ENCODE results near the gene IRX5.

Gene IRX5

DNA sequence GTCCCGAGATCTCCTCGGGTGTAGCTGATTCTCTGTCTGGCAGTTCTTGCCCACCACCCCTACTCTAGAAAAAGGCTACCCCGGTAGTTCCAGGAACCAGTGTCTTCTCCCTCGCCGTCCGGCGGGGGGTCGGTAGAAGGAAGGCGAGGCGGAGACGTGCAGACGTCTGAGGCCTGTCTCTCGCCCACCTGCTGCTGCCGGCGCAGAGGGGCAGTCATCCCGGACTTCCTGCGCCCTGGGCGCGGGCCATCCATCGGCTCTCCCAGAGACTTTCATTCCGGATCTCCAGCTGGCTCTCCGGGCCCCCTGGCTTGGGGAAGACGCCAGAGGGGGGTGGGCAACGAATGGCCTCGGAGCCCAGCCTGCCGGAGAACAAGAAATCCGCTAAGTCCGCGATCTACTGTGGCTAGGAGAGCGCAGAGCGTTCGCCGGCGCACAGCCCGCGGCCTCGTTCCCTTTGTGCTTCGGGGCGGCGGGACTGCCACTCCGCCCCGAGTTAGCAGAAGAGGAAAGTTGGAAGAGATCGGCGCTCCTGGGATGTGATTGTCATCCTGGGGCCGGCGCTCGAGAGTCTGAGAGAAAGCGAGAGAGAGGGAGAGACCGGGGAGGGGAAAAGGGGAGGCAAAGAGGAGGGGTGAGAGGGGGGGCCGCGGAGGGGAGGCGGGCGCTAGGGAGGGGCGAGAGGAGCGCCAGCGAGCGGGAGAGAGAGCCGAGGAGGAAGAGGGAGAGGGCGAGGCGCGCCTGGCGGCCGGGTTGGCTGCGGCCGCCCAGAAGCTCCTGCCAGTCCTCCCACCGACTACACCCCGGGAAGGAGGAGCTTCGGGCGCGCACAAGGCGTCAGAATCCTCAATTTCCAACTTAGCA, at the start of gene IRX5:
TSS of gene IRX5 (plus strand) at position 861 of the 864 bp plus-strand sequence. CDS start 334 bp downstream, outside the sequence.
- peak; percentile 64 for DNase-seq
- H3K27me3 Mint-ChIP-seq = peaks cover 81% of the 10 kb centered on the region

DNA sequence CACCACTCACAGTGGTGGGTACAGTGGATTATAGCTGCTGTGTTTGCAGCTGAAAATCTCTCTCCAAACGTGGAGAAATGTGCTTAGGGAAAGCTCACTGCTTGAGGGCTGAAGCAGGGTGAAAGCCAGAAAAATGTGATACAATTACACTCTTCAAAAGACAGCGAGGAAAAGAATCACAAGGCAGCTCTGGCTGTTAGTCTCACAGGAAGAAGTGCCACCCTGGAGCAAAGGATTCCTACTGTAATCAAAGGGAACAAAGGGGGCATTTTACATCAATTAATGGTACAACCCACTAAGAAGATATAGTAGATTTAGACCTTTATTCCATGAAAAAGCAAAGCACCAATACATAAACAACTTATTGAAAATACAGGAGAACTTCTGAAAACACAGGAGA, 48.1 kb upstream of the IRX5 start:
- H3K4me1 Mint-ChIP-seq (ENCODE audit: low read depth) = no peaks in the 10 kb centered on the region
- peaks cover 16% of the 10 kb centered on the region for H3K27me3 Mint-ChIP-seq
- no peak overlapping the region for H3K4me3 Mint-ChIP-seq
- DNase-seq = no peak
- H3K9me3 Mint-ChIP-seq = peaks cover 6% of the 10 kb centered on the region
- H3K27ac Mint-ChIP-seq = no peak overlapping the region
- H3K36me3 Mint-ChIP-seq (ENCODE audit: low read depth) = no peaks in the 10 kb centered on the region

More for the DNA sequence above, at the start of gene IRX5:
- Mint-ChIP-seq H3K9me3 (peaks cover 6% of the 10 kb centered on the region), H3K27ac (peak within 1 kb of the TSS; percentile 69), H3K4me3 (peak within 1 kb of the TSS; percentile 77), H3K36me3 (ENCODE audit: low read depth) (peaks cover 5% of the 10 kb centered on the region), H3K4me1 (ENCODE audit: low read depth) (peaks cover 35% of the 10 kb centered on the region)

DNA sequence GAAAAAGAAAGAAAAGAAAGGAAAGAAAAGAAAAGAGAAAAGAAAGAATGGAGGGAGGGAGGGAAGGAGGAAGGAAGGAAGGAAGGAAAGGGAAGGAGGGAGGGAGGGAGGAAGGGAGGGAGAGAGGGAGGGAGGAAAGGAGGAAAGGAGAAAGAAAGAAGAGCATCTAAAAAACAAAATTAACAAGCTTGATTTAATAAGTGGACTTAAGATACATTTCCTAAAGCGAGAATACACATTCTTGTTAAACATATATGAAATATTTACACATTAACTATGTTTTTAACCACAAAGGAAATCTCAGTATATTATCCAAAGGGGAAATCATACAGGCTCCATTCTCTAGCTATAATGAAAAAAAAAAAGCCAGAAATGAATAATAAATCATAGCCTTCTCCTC, 47.3 kb upstream of the IRX5 start:
- no peak overlapping the region for H3K27ac Mint-ChIP-seq
- no peak for DNase-seq
- H3K4me3 Mint-ChIP-seq = no peak overlapping the region
- peaks cover 6% of the 10 kb centered on the region for H3K9me3 Mint-ChIP-seq
- H3K27me3 Mint-ChIP-seq = peaks cover 15% of the 10 kb centered on the region
- no peaks in the 10 kb centered on the region for H3K4me1 Mint-ChIP-seq (ENCODE audit: low read depth)
- no peaks in the 10 kb centered on the region for H3K36me3 Mint-ChIP-seq (ENCODE audit: low read depth)

DNA sequence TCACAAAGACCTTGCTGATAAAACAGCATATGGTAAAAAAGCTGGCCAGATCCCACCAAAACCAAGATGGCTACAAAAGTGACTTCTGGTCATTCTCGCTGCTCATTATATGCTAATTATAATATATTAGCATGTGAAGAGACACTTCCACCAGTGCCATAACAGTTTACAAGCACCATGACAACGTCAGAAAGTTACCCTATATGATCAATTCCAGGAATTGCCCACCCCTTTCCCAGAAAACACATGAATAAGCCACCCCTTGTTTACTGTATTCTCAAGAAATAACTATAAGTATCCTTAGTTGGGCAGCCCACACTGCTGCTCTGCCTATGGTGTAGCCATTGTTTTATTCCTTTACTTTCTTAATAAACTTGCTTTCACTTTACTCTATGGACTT, 44.6 kb upstream of the IRX5 start:
- Mint-ChIP-seq H3K4me3 (no peak overlapping the region), H3K9me3 (peaks cover 3% of the 10 kb centered on the region), H3K36me3 (ENCODE audit: low read depth) (no peaks in the 10 kb centered on the region), H3K27ac (no peak overlapping the region), H3K4me1 (ENCODE audit: low read depth) (no peaks in the 10 kb centered on the region), H3K27me3 (peaks cover 8% of the 10 kb centered on the region)
- no peak for DNase-seq

DNA sequence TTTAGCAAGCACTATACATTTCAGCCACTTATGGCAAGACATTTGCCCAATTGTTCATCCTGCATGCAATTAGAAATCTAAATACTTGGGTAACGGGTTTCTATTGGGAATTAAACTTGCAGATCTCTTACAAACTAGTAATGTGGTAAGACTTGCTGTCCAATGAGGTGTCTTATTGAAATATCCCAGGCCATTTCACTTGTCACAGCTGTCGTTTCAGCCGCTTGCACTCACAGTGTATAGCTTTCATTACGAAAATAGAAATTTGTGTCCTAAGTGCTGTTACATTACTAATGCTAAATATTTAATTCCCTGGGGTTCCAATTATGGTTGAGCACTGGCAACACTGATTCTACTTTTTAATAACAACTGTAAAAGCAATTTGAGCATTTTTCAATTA, 40.3 kb upstream of the IRX5 start:
- Mint-ChIP-seq H3K27me3 (peaks cover 5% of the 10 kb centered on the region), H3K9me3 (peaks cover 2% of the 10 kb centered on the region), H3K4me3 (no peak overlapping the region), H3K4me1 (ENCODE audit: low read depth) (no peaks in the 10 kb centered on the region), H3K27ac (no peak overlapping the region), H3K36me3 (ENCODE audit: low read depth) (no peaks in the 10 kb centered on the region)
- no peak for DNase-seq

DNA sequence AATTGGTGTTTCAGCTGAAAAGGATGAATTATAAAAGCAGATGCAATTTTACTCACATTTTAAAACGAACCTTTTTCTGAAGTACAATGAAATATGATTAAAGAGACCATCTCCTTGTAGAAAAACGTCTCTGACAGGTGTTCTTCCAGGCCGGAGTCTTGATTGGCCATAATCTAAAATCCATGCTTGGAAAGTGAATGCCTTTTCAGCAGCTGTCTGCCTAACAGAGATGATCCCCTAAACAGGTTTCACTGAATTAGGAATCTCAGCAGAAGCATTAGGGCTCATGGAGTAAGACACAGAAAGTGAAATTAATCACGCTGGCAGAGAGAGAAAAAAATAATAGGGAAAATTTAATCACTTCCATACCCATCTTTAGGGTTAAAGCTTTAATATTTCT, 39.3 kb upstream of the IRX5 start:
- no peak for DNase-seq
- Mint-ChIP-seq H3K4me1 (ENCODE audit: low read depth) (no peaks in the 10 kb centered on the region), H3K9me3 (peaks cover under 1% of the 10 kb centered on the region), H3K27me3 (peaks cover 5% of the 10 kb centered on the region), H3K36me3 (ENCODE audit: low read depth) (no peaks in the 10 kb centered on the region), H3K4me3 (no peak overlapping the region), H3K27ac (no peak overlapping the region)

DNA sequence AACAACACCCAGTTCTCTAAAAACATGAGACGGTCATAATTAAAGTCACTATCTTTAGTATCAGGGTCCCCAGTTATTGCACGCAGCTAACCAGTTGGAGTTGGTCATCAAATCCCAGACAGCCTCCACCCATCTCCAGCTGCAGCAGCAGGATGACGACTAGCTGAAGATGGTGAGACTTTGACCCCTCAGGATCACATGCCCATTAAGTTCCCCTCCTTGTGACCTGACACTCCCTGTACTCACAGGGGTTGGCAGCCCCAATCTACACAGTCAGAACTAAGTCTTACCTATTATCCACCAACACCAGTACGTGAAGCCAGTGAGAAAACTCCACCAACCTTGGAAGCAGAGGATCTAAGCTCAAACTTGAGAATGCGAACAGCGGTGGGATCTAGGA, 37.7 kb upstream of the IRX5 start:
- no peaks in the 10 kb centered on the region for H3K4me1 Mint-ChIP-seq (ENCODE audit: low read depth)
- no peaks in the 10 kb centered on the region for H3K9me3 Mint-ChIP-seq
- DNase-seq = no peak
- H3K36me3 Mint-ChIP-seq (ENCODE audit: low read depth) = no peaks in the 10 kb centered on the region
- H3K27me3 Mint-ChIP-seq = peaks cover 2% of the 10 kb centered on the region
- H3K27ac Mint-ChIP-seq = no peak overlapping the region
- no peak overlapping the region for H3K4me3 Mint-ChIP-seq

DNA sequence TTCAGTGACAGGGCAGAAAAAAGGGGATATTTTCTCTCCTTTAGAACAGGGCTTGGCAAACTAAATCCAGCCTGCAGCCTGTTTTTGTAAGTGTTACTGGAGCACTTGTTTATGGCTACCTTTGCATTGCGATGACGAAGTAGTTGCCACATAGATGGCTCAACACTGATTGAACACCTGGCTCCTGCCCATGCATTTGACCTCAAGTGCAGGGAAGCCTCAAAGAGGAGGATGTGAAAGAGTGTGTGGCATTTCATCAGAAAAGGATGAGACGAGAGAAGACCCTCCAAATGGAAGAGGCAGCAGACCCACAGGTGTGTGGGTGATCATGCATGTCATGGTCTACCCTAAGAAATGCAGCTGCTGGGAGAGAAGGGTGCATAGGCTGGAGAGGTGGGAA, 32.7 kb upstream of the IRX5 start:
- no peak overlapping the region for H3K4me3 Mint-ChIP-seq
- DNase-seq = no peak
- H3K27ac Mint-ChIP-seq = no peak overlapping the region
- peaks cover 10% of the 10 kb centered on the region for H3K27me3 Mint-ChIP-seq
- H3K4me1 Mint-ChIP-seq (ENCODE audit: low read depth) = no peaks in the 10 kb centered on the region
- peaks cover 10% of the 10 kb centered on the region for H3K9me3 Mint-ChIP-seq
- H3K36me3 Mint-ChIP-seq (ENCODE audit: low read depth) = no peaks in the 10 kb centered on the region

DNA sequence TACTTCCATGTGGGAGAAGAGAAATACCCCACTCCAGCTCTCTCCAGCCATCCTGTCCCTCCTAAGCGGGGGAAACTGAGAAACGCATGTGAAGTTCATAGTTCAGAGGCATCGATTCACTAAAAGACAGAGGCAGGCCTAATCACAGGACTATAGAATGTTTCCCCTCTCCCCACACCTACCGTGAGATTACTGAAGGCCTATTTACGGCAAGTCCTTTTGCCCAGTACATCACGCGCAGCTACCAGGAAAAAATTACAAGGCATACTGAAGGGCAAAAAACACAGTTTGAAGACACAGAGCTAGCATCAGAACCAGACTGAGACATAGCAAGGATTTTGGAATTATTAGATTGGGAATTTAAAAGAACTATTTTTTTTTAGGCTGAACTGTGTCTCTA, 29.1 kb upstream of the IRX5 start:
- Mint-ChIP-seq H3K9me3 (peaks cover 15% of the 10 kb centered on the region), H3K27ac (no peak overlapping the region), H3K36me3 (ENCODE audit: low read depth) (no peaks in the 10 kb centered on the region)

DNA sequence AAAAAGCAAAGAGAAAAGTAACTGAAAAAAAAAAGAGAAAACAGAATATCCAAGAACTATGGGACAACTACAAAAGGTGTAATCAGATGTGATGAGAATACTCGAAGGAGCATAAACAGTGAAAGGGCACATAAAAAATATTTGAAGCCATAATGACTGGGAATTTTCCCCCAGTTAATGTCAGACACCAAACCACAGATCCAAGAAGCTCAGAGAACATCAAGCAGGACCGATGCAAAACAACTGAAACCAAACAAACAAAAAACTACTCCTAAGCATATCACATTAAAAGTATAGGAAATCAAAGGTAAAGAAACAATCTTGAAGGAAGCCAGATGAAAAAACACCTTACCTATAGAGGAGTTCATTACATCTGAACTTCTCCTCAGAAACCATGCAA, 27.6 kb upstream of the IRX5 start:
- no peaks in the 10 kb centered on the region for H3K4me1 Mint-ChIP-seq (ENCODE audit: low read depth)

More for the DNA sequence above, 29.1 kb upstream of the IRX5 start:
- peaks cover 21% of the 10 kb centered on the region for H3K27me3 Mint-ChIP-seq
- H3K4me1 Mint-ChIP-seq (ENCODE audit: low read depth) = no peaks in the 10 kb centered on the region
- DNase-seq = no peak
- H3K4me3 Mint-ChIP-seq = no peak overlapping the region

DNA sequence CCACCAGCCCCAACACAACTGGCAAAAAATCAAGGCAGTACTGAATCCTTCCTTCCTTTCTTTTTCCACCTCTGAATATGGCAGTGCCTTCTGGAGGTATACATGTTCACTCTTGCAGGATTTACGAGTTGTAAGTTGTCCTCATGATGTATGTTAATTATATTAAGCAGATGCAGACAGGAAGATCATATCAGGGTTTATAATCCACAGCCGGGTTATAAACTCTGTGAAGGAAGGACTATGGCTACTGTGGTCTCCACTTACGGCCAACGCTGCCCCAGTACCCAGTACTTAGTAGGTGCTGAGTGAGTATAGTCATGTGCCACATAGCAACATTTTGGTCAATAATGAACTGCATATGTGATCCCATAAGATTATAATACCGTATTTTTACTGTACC, 19.6 kb upstream of the IRX5 start:
- H3K27ac Mint-ChIP-seq = no peak overlapping the region
- H3K4me1 Mint-ChIP-seq (ENCODE audit: low read depth) = no peaks in the 10 kb centered on the region
- H3K9me3 Mint-ChIP-seq = no peaks in the 10 kb centered on the region
- H3K36me3 Mint-ChIP-seq (ENCODE audit: low read depth) = no peaks in the 10 kb centered on the region
- no peak for DNase-seq
- no peak overlapping the region for H3K4me3 Mint-ChIP-seq
- peaks cover 27% of the 10 kb centered on the region for H3K27me3 Mint-ChIP-seq

More for the DNA sequence above, 27.6 kb upstream of the IRX5 start:
- Mint-ChIP-seq H3K4me3 (no peak overlapping the region), H3K36me3 (ENCODE audit: low read depth) (no peaks in the 10 kb centered on the region), H3K27me3 (peaks cover 27% of the 10 kb centered on the region), H3K9me3 (peaks cover 15% of the 10 kb centered on the region), H3K27ac (no peak overlapping the region)
- no peak for DNase-seq

DNA sequence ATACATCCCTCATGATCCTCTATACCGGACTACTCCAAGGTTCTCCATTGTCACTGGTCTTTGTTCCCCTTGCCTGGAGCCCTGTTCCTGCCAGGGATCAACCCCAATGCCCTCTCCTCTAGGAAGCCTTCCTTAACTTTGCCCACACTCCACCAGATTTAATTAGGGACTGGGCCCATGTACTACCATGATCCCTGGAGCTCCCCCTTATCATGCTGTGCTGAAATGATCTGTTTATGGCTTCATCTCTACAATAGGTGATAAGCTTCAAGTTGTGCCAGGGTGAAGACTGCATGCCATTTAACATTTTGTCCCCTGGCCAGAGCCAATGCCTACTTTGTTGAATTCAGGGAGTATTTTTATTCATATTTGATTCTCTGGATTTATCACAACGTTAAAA, 17.9 kb upstream of the IRX5 start:
- no peak overlapping the region for H3K27ac Mint-ChIP-seq
- H3K4me1 Mint-ChIP-seq (ENCODE audit: low read depth) = no peaks in the 10 kb centered on the region
- DNase-seq = no peak
- no peaks in the 10 kb centered on the region for H3K9me3 Mint-ChIP-seq
- H3K27me3 Mint-ChIP-seq = peaks cover 22% of the 10 kb centered on the region
- H3K36me3 Mint-ChIP-seq (ENCODE audit: low read depth) = no peaks in the 10 kb centered on the region
- no peak overlapping the region for H3K4me3 Mint-ChIP-seq

DNA sequence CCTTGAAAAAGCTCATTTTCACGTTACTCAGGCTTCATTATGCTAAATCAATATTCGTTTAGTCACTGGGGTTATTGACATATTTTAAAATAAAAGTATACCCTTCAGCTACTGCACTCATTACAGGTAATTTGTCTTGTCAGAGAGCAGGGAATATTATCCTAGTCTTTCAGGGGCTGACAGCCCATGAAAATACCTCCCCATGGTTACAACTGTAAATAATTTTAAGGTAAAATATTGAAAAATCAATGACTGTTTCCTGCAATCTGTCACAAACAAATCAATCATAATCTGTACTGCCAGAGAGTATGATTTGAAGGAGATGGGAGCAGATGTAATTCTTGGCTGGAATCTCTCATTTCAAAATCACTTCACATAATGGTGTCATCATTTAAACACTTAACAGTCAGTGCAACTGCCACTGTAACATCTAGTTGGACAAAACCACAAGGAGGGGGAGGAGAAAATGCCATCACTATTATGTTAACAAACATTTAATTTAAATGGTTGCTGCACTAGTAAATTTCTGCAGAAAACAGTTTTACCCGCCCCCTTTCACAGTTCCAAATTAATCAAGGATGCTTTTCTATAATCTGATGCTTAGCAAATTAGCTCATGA, 9.3 kb upstream of the IRX5 start:
- Mint-ChIP-seq H3K4me3 (no peak overlapping the region), H3K27me3 (peaks cover 55% of the 10 kb centered on the region), H3K36me3 (ENCODE audit: low read depth) (no peaks in the 10 kb centered on the region), H3K9me3 (no peaks in the 10 kb centered on the region), H3K4me1 (ENCODE audit: low read depth) (no peaks in the 10 kb centered on the region), H3K27ac (no peak overlapping the region)
- DNase-seq = no peak

DNA sequence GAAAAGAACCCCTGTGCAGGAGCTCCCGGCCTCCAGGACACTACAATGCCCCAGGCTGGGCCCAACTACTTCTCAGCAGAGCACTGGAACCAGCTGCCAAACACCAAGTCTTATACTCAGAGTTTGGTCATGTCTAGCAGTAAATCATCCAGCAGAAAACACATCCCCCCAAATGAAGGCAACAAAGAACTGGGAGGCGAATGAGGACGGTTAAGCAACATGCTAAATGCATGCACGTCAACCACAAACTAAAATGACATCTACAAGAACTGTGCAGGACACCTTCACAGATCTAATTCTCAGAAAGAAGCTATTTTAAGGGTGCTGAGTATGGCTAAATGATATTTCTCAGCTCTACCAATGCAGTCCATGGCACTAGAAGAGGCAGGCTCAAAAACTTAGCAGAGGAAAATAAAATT, 7.6 kb upstream of the IRX5 start:
- Mint-ChIP-seq H3K4me3 (no peak overlapping the region), H3K9me3 (no peaks in the 10 kb centered on the region), H3K36me3 (ENCODE audit: low read depth) (no peaks in the 10 kb centered on the region), H3K27me3 (peaks cover 68% of the 10 kb centered on the region), H3K27ac (no peak overlapping the region), H3K4me1 (ENCODE audit: low read depth) (peaks cover 8% of the 10 kb centered on the region)
- no peak for DNase-seq

DNA sequence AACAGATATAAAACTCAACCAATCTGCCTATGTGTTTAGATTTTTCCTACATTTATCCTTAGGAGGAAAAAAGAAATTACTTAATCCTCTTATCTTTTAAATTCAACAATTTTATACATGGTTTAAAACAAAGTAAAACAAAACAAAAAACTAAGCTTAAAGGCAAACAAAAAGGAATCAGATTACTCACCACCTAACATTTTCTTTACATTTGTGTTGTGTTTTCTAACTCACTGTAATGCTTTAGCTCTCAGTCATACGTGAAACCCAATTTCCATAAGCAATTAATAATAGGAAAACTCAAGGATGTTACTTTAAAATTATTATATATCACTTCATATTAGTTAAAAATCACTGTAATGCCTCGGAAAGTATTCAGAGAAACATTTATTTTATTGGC, 6.7 kb upstream of the IRX5 start:
- Mint-ChIP-seq H3K4me1 (ENCODE audit: low read depth) (peaks cover 11% of the 10 kb centered on the region), H3K27ac (no peak overlapping the region), H3K36me3 (ENCODE audit: low read depth) (no peaks in the 10 kb centered on the region), H3K4me3 (no peak overlapping the region), H3K27me3 (peaks cover 65% of the 10 kb centered on the region), H3K9me3 (no peaks in the 10 kb centered on the region)
- no peak for DNase-seq

All from activated T-cell treated with anti-CD3 and anti-CD28 coated beads, Interleukin-2, amount 50 U/mL, for 24 hours (primary cell).